GM10248 (cell line): ENCODE measurements around the gene COPG1.

Source experiments
- CTCF ChIA-PET: fragments of 300-600 bp; sonication (Branson Sonifier 250); formaldehyde crosslinking; extraction: SDS; loops from one replicate; lab custom pipeline; 2021; ENCODE audit warnings: antibody characterized with exemption; lab: Yijun Ruan, JAX
- POLR2A ChIA-PET: fragments of 350-650 bp; sonication (Branson Sonifier 250); formaldehyde crosslinking; extraction: SDS; loops from one replicate; lab custom pipeline; 2020; ENCODE audit warnings: antibody characterized with exemption; lab: Yijun Ruan, JAX
- DNase-seq: peaks from one replicate; pipeline ENCODE4 v3.0.0; 2012; ENCODE audit errors: extremely low spot score
- CTCF ChIP-seq: IDR thresholded peaks from 2 replicates; pipeline ENCODE4 v1.5.1; 2012; ENCODE audit warnings: mild to moderate bottlenecking, low read depth; ENCODE audit errors: extremely low read depth, missing control alignments, control extremely low read depth

COPG1 gene

GRCh38 chr3:129289201-129289921, 40.0 kb downstream of the COPG1 start:
- TF ChIP-seq CTCF: no peak
- ChIA-PET POLR2A (interaction anchor here (0.7 to 0.9 kb wide), 2 partner anchors 27 to 32 kb away, joined by 3 to 6 read pairs; a partner anchor contains a TSS), CTCF (interaction anchor here (1.3 to 2.4 kb wide), 4 partner anchors 12 to 43 kb away, joined by 3 to 6 read pairs (median 4); no protein-coding TSS in a partner anchor)
- no peak for DNase-seq

- ChIA-PET POLR2A (no interaction called here), CTCF (interaction anchor here (1.0 to 2.5 kb wide), 4 partner anchors 11 to 25 kb away, joined by 4 to 8 read pairs (median 4); a partner anchor contains a TSS)
- no peak for DNase-seq
- no peak for TF ChIP-seq CTCF
Measured at GRCh38 chr3:129291236-129291886, 42.0 kb downstream of the COPG1 start.

- no peak for DNase-seq
- POLR2A ChIA-PET: no interaction called here
Measured at GRCh38 chr3:129295286-129295685, 45.9 kb downstream of the COPG1 start.

GRCh38 chr3:129304146-129304961, 54.9 kb downstream of the COPG1 start:
- ChIA-PET CTCF (interaction anchor here (1.0 to 3.9 kb wide), 3 partner anchors 12 to 27 kb away, joined by 3 to 22 read pairs (median 4); a partner anchor contains a TSS), POLR2A (interaction anchor here (2.8 kb wide), 1 partner anchor 12 kb away, joined by 13 read pairs; a partner anchor contains a TSS)
- no peak for TF ChIP-seq CTCF
- no peak for DNase-seq

More at GRCh38 chr3:129295286-129295685, 45.9 kb downstream of the COPG1 start:
- CTCF ChIA-PET: no interaction called here
- no peak for TF ChIP-seq CTCF

- DNase-seq: no peak
- no peak for TF ChIP-seq CTCF
- POLR2A ChIA-PET: interaction anchor here (2.8 kb wide), 1 partner anchor 11 kb away, joined by 13 read pairs; a partner anchor contains a TSS
- CTCF ChIA-PET: interaction anchor here (0.9 to 3.9 kb wide), 4 partner anchors 11 to 28 kb away, joined by 3 to 22 read pairs (median 4); a partner anchor contains a TSS
Measured at GRCh38 chr3:129304962-129305222, 55.5 kb downstream of the COPG1 start.
